HepG2 (cell line): ENCODE data around the gene MMS19. TPM values are rescaled to one million over a fixed set of nuclear protein-coding genes. Genes with fewer than 3 reads are reported as not detected.

Experiments used
- ATAC-seq: fragments of 200-7000 bp; cut with Tn5 transposase; 3 replicates; pipeline ENCODE4 v1.9.1; 2020; ENCODE audit warnings: mild to moderate bottlenecking, moderate library complexity
- BruUV-seq: library from RNA; stranded (reverse); fragments of 400-500 nt; replicated peaks from 2 replicates; lab custom pipeline; 2021; lab: Mats Ljungman, UMichigan
- CTCF ChIA-PET: fragments of 300-600 bp; formaldehyde crosslinking; extraction: SDS; loops from one replicate; lab custom pipeline; 2021; ENCODE audit warnings: low total read pairs, inconsistent platforms, low intra/inter-chr PET ratio; lab: Yijun Ruan, JAX
- POLR2A ChIA-PET: fragments of 350-600 bp; sonication (Branson Sonifier 250); formaldehyde crosslinking; loops from one replicate; lab custom pipeline; 2020; ENCODE audit warnings: antibody characterized with exemption, inconsistent platforms; lab: Yijun Ruan, JAX
- DNase-seq: peaks from one replicate; pipeline ENCODE4 v3.0.0-alpha.2; 2015; ENCODE audit warnings: low spot score
- FAIRE-seq: peaks from 3 replicates; lab custom pipeline; 2011; peaks lifted over from hg19 to GRCh38; lab: Jason Lieb, UNC
- H2AFZ ChIP-seq: one replicate; pipeline ENCODE4 v1.6.1; 2011; ENCODE audit warnings: low read length, inconsistent platforms
- H3K27ac ChIP-seq: fragments of 300-600 bp; 3 replicates; pipeline ENCODE4 v1.8.0; 2011; ENCODE audit warnings: mixed run types, mild to moderate bottlenecking, mixed read lengths, low read length, inconsistent platforms; ENCODE audit not compliant: insufficient read depth; ENCODE audit errors: extremely low read length
- H3K27me3 ChIP-seq, 2 experiments: fragments of 200-600 bp in 1 of 2; 2 replicates in 1 of 2; 3 replicates in 1 of 2; pipeline versions ENCODE4 v1.6.0 to v1.8.0; 2011; ENCODE audit warnings: low read length in 2 of 2, mild to moderate bottlenecking in 2 of 2, moderate library complexity in 2 of 2, inconsistent platforms in 1 of 2; ENCODE audit not compliant: insufficient read depth in 2 of 2, control insufficient read depth in 1 of 2
- H3K36me3 ChIP-seq, 2 experiments: fragments of 200-600 bp in 1 of 2; replicated peaks in 1 of 2; 2 replicates in 1 of 2; 3 replicates in 1 of 2; pipeline versions ENCODE4 v1.5.1 to v1.8.0; 2011; ENCODE audit warnings: low read length in 2 of 2, inconsistent platforms in 1 of 2; ENCODE audit not compliant: insufficient read depth in 2 of 2, control insufficient read depth in 1 of 2
- H3K4me1 ChIP-seq: 2 replicates; pipeline ENCODE4 v1.5.1; 2012; ENCODE audit warnings: low read length, inconsistent platforms; ENCODE audit not compliant: insufficient read depth
- H3K4me2 ChIP-seq: 2 replicates; pipeline ENCODE4 v1.6.0; 2011; ENCODE audit warnings: low read depth, low read length, inconsistent platforms
- H3K4me3 ChIP-seq, 3 experiments: fragments of 200-600 bp in 1 of 3; sonication (generic), shearing (Covaris generic) in 1 of 3; replicated peaks in 1 of 3; 2 replicates each; pipeline ENCODE4 v1.5.1; 2011 to 2016; ENCODE audit warnings: low read length in 3 of 3, inconsistent platforms in 2 of 3, low read depth in 2 of 3, mild to moderate bottlenecking in 2 of 3, control low read depth in 1 of 3, mixed read lengths in 1 of 3; ENCODE audit not compliant: insufficient read depth in 1 of 3
- H3K79me2 ChIP-seq: one replicate; pipeline ENCODE4 v1.6.1; 2011; ENCODE audit warnings: low read length, inconsistent platforms; ENCODE audit not compliant: insufficient read depth
- H3K9ac ChIP-seq: 2 replicates; pipeline ENCODE4 v1.6.0; 2011; ENCODE audit warnings: mild to moderate bottlenecking, low read depth, low read length, inconsistent platforms; ENCODE audit not compliant: insufficient read depth
- H3K9me3 ChIP-seq: 2 replicates; pipeline ENCODE4 v1.5.1; 2012; ENCODE audit warnings: mild to moderate bottlenecking, low read length
- H4K20me1 ChIP-seq: 2 replicates; pipeline ENCODE4 v1.6.0; 2011; ENCODE audit warnings: inconsistent platforms, mild to moderate bottlenecking, low read length, moderate library complexity; ENCODE audit not compliant: insufficient read depth
- ATF6 ChIP-seq: sonication (generic); formaldehyde crosslinking; conservative IDR thresholded peaks from 2 replicates; pipeline ENCODE4 v1.4.0; 2020; ENCODE audit warnings: missing genetic modification reagents
- HBP1 ChIP-seq: IDR thresholded peaks from 2 replicates; pipeline ENCODE4 v1.6.1; 2016; ENCODE audit warnings: low read depth, control low read depth
- HNF4A ChIP-seq: sonication (generic); formaldehyde crosslinking; IDR thresholded peaks from 2 replicates; pipeline ENCODE4 v1.4.0; 2020; ENCODE audit warnings: missing genetic modification reagents
- LCORL ChIP-seq, 2 experiments: fragments of 450-650 bp in 1 of 2; sonication (generic) in 1 of 2; formaldehyde crosslinking in 1 of 2; IDR thresholded peaks; 2 replicates each; pipeline versions ENCODE4 v1.5.0 to v1.6.1; 2017 to 2020; ENCODE audit warnings: antibody characterized with exemption in 1 of 2, missing genetic modification reagents in 1 of 2
- RBFOX2 ChIP-seq: fragments of 200-400 bp; formaldehyde crosslinking; IDR thresholded peaks from 2 replicates; pipeline ENCODE4 v1.6.1; 2017; ENCODE audit warnings: low read depth, mild to moderate bottlenecking, low read length
- RORA ChIP-seq: sonication (generic); formaldehyde crosslinking; IDR thresholded peaks from 2 replicates; pipeline ENCODE4 v1.5.0; 2020; ENCODE audit warnings: mild to moderate bottlenecking, missing genetic modification reagents, moderate library complexity
- SMAD3 ChIP-seq: sonication (generic); formaldehyde crosslinking; IDR thresholded peaks from 2 replicates; pipeline ENCODE4 v1.4.0; 2020; ENCODE audit warnings: missing genetic modification reagents
- ZFP91 ChIP-seq: sonication (generic); formaldehyde crosslinking; IDR thresholded peaks from 2 replicates; pipeline ENCODE4 v1.9.0; 2022; ENCODE audit warnings: missing genetic modification reagents, mild to moderate bottlenecking, borderline replicate concordance
- ZNF205 ChIP-seq: IDR thresholded peaks from 2 replicates; pipeline ENCODE4 v1.6.1; 2018; ENCODE audit warnings: missing biosample characterization, missing genetic modification reagents
- ZNF407 ChIP-seq: sonication (generic); formaldehyde crosslinking; IDR thresholded peaks from one replicate; pipeline ENCODE4 v1.5.1; 2020; ENCODE audit warnings: mild to moderate bottlenecking, missing genetic modification reagents; ENCODE audit errors: not compliant biosample characterization
- ZNF709 ChIP-seq: sonication (generic); formaldehyde crosslinking; IDR thresholded peaks from 2 replicates; pipeline ENCODE4 v1.5.0; 2020; ENCODE audit warnings: mild to moderate bottlenecking, missing genetic modification reagents
- WGBS: methylation state at CpG from one replicate; pipeline ENCODE4 v1.1.6; 2017; ENCODE audit warnings: low lambda C conversion rate; 5-methylcytosine and 5-hydroxymethylcytosine counted together
- in situ Hi-C: cut with HindIII; loops from 2 replicates; pipeline ENCODE4 v1.10.0; 2017; ENCODE audit warnings: low pct_unique_long_range_greater_than_20kb; ENCODE audit not compliant: extremely low pct_ligation_motif_present
- intact Hi-C: fragments of 100-400 bp; cut with micrococcal nuclease; formaldehyde crosslinking; loops from one replicate; pipeline ENCODE4 v1.10.0; 2022; ENCODE audit not compliant: unreplicated experiment
- polyA plus RNA-seq, 8 experiments: library from polyadenylated mRNA; depleted of rRNA in 3 of 8; stranded (reverse) in 7 of 8; unstranded in 1 of 8; fragments of >200 nt; fragmentation: Illumina TruSeq in 4 of 8; extraction: Trizol in 4 of 8; gene quantifications; 2 replicates each; pipeline versions ENCODE4 v1.2.1 to v1.2.3, GENCODE V29; 2011 to 2016; ENCODE audit warnings: low read depth in 4 of 8, missing spikeins in 1 of 8, mixed read lengths in 1 of 8; ENCODE audit not compliant: insufficient read depth in 1 of 8
- total RNA-seq, 5 experiments: library from RNA; depleted of rRNA; stranded (reverse); fragments of >200 nt; fragmentation: Illumina TruSeq; extraction: Trizol; gene quantifications; 2 replicates each; pipeline ENCODE4 v1.2.3, GENCODE V29; 2016; ENCODE audit warnings: low read depth in 1 of 5

Gene MMS19
- total and polyA plus RNA-seq, 2 of the 13 experiments (the other 11 are each of a cell fraction or from before 2014, with no cell fraction given) = 76.4 to 107 TPM

GRCh38 chr10:97465982-97466381, 32.2 kb downstream of the MMS19 start:
- ChIA-PET CTCF (no interaction called here), POLR2A (interaction anchor here (1.5 kb wide), 1 partner anchor 33 kb away, joined by 4 read pairs; the partner anchor contains the start of gene UBTD1)
- in situ Hi-C loops (no loop called here), intact Hi-C loops (no loop called here)
- ATAC-seq (no peak), FAIRE-seq (no peak), DNase-seq (no peak)
- Histone ChIP-seq H2AFZ (no peak overlapping the region), H4K20me1 (no peaks in the 10 kb centered on the region), H3K9me3 (no peaks in the 10 kb centered on the region), H3K27me3 (no peaks in the 10 kb centered on the region), H3K4me2 (no peak overlapping the region), H3K79me2 (no peaks in the 10 kb centered on the region), H3K36me3 (peaks cover 50 to 83% of the 10 kb centered on the region in 2 experiments), H3K27ac (no peak overlapping the region), H3K4me3 (no peak overlapping the region), H3K4me1 (peaks cover 25% of the 10 kb centered on the region), H3K9ac (no peak overlapping the region)
- BruUV-seq = no TSS peak
- WGBS = 92% methylated on average over 3 of the region's 7 CpGs
- no peak for TF ChIP-seq ZFP91 (CRISPR knock-in tag)
- TF ChIP-seq RORA (CRISPR knock-in tag) = no peak
- no peak for TF ChIP-seq ZNF709 (CRISPR knock-in tag)
- TF ChIP-seq ZNF407 (CRISPR knock-in tag) = no peak
- no peak for TF ChIP-seq HBP1 (CRISPR knock-in tag)
- no peak for TF ChIP-seq ZNF205
- TF ChIP-seq SMAD3 = no peak
- no peak for TF ChIP-seq LCORL (IDR thresholded peaks at IDR 0.05)
- no peak for TF ChIP-seq LCORL (CRISPR knock-in tag; IDR thresholded peaks at IDR 0.05)
- TF ChIP-seq HNF4A = no peak
- no peak for TF ChIP-seq RBFOX2
- TF ChIP-seq ATF6 = no peak
